ENCODE measurements around the gene KIAA1671. TPM values are rescaled to one million over a fixed set of nuclear protein-coding genes. Genes with fewer than 3 reads are reported as not detected.
A peak's percentile ranks its signal among the peaks of the same experiment; 100 is the strongest.

The KIAA1671 gene
- total RNA-seq, 1 donor from 2014 or later, result 17.3 TPM

GRCh38 chr22:25200967-25201366, 248.5 kb downstream of the KIAA1671 start:
- Histone ChIP-seq H3K4me1 (peaks cover 20% of the 10 kb centered on the region), H3K27ac (no peak overlapping the region), H3K27me3 (no peaks in the 10 kb centered on the region), H2AFZ (replicated peaks) (no peak overlapping the region), H3K9me3 (ENCODE audit: low read depth) (no peaks in the 10 kb centered on the region), H4K20me1 (ENCODE audit: low read depth) (peaks cover 36% of the 10 kb centered on the region), H3K9ac (no peak overlapping the region), H3K36me3 (no peaks in the 10 kb centered on the region), H3F3A (ENCODE audit: low read depth) (peaks cover 8% of the 10 kb centered on the region), H3K79me2 (ENCODE audit: low read depth) (no peaks in the 10 kb centered on the region), H3K4me3 (no peak overlapping the region), H3K4me2 (no peak overlapping the region)
- H3K4me1 Mint-ChIP-seq, result peaks cover 27% of the 10 kb centered on the region
- DNase-seq (ENCODE audit: low spot score), result no peak
- no peaks in the 10 kb centered on the region for H3K27me3 Mint-ChIP-seq (ENCODE audit: insufficient read depth, low read depth)
- no peak overlapping the region for H3K4me3 Mint-ChIP-seq
- no peaks in the 10 kb centered on the region for H3K36me3 Mint-ChIP-seq
- TF ChIP-seq EZH2 (IDR thresholded peaks at IDR 0.05) (no peak), CTCF (IDR thresholded peaks at IDR 0.05) (no peak), EZH2phosphoT487 (IDR thresholded peaks at IDR 0.05) (no peak)
- no peak overlapping the region for H3K27ac Mint-ChIP-seq
- no peaks in the 10 kb centered on the region for H3K9me3 Mint-ChIP-seq

- H4K20me1 ChIP-seq (ENCODE audit: low read depth), result peaks cover 28% of the 10 kb centered on the region
- DNase-seq (ENCODE audit: low spot score), result no peak
- Mint-ChIP-seq H3K27me3 (ENCODE audit: insufficient read depth, low read depth) (no peaks in the 10 kb centered on the region), H3K27ac (no peak overlapping the region), H3K4me3 (no peak overlapping the region), H3K9me3 (no peaks in the 10 kb centered on the region), H3K4me1 (peaks cover 25% of the 10 kb centered on the region), H3K36me3 (no peaks in the 10 kb centered on the region)
- H3K9me3 ChIP-seq (ENCODE audit: low read depth), result no peaks in the 10 kb centered on the region
- TF ChIP-seq EZH2 (IDR thresholded peaks at IDR 0.05) (no peak), EZH2phosphoT487 (IDR thresholded peaks at IDR 0.05) (no peak), CTCF (IDR thresholded peaks at IDR 0.05) (no peak)
- H3K4me1 ChIP-seq, result peaks cover 17% of the 10 kb centered on the region
- no peak overlapping the region for H3K9ac ChIP-seq
- no peak overlapping the region for H3K4me3 ChIP-seq
- H3K36me3 ChIP-seq, result no peaks in the 10 kb centered on the region
- H3K4me2 ChIP-seq, result no peak overlapping the region
- no peak overlapping the region for H2AFZ ChIP-seq (replicated peaks)
- no peaks in the 10 kb centered on the region for H3K27me3 ChIP-seq
- H3F3A ChIP-seq (ENCODE audit: low read depth), result peaks cover 6% of the 10 kb centered on the region
- H3K27ac ChIP-seq, result no peak overlapping the region
- H3K79me2 ChIP-seq (ENCODE audit: low read depth), result no peaks in the 10 kb centered on the region
Measured at GRCh38 chr22:25201557-25202273, 249.2 kb downstream of the KIAA1671 start.

- Histone ChIP-seq H2AFZ (replicated peaks) (no peak overlapping the region), H3K4me1 (peaks cover 10% of the 10 kb centered on the region), H3K9ac (no peak overlapping the region), H3K79me2 (ENCODE audit: low read depth) (no peaks in the 10 kb centered on the region), H3K27ac (no peak overlapping the region), H4K20me1 (ENCODE audit: low read depth) (peaks cover 21% of the 10 kb centered on the region), H3K9me3 (ENCODE audit: low read depth) (no peaks in the 10 kb centered on the region), H3K4me2 (no peak overlapping the region), H3K27me3 (no peaks in the 10 kb centered on the region), H3F3A (ENCODE audit: low read depth) (no peaks in the 10 kb centered on the region), H3K36me3 (no peaks in the 10 kb centered on the region), H3K4me3 (no peak overlapping the region)
- TF ChIP-seq CTCF (IDR thresholded peaks at IDR 0.05), result peak; percentile 95
- no peak for TF ChIP-seq EZH2 (IDR thresholded peaks at IDR 0.05)
- Mint-ChIP-seq H3K27ac (no peak overlapping the region), H3K4me3 (no peak overlapping the region), H3K4me1 (peaks cover 18% of the 10 kb centered on the region), H3K27me3 (ENCODE audit: insufficient read depth, low read depth) (no peaks in the 10 kb centered on the region), H3K36me3 (no peaks in the 10 kb centered on the region), H3K9me3 (no peaks in the 10 kb centered on the region)
- peak; percentile 84 for DNase-seq (ENCODE audit: low spot score)
Measured at GRCh38 chr22:25202290-25202921, 249.9 kb downstream of the KIAA1671 start.
